ENCODE results near the gene SLC2A11.
"Not testable (repeated sequence)": the region's sequence is repeated elsewhere in the genome, so short reads cannot be mapped to it uniquely, and the experiment has no call there.

SLC2A11 gene

GRCh38 chr22:23847991-23848864 lies 9.4 kb upstream of the SLC2A11 start:
- no peak for DNase-seq

- DNase-seq = peak; percentile 58
Observed at GRCh38 chr22:23849009-23850006, 8.4 kb upstream of the SLC2A11 start.

- DNase-seq = no peak
Observed at GRCh38 chr22:23850136-23850611, 7.5 kb upstream of the SLC2A11 start.

DNA sequence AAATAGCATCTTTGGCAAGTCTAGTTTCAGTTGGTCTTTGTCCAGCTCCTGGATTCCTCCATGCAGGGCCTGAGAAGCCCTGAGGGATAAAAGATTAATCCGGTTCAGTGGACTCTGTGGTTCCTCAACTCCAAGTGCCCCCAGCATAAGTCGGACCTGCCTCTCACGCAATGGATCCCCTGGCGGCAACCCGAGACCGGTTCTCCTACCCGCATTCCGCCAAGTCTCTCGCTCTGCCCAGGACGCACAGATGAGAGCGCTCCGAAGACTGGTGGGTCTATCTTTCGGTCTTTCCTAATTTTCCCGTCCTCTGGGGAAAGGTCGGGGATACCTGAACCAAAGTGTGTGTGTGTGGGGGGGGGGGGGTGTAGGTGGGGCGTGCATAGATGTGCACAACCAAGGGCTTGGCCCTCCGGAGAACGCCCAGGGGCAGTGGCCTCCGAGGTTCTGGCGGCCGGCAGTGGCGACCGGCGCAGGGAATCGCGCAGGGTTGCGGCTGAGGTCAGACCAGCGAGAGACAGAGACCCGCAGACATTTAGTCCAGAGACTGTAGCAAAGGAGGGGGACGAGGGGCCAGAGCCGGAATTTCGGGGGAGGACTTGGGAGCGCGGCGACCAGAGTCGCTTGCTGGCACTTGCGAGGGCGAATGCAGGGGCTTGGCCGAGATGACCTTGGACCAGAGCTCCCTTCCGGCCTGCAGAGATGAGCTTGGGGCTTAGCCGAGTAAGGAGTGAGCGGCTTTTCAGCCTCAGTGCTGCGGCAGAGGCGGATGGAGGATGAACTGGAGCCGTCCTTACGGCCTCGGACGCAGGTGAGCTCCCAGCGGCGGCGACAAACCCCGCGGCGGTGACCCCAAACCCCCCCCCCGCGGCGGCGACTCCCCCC lies 712 bp upstream of the SLC2A11 start:
- DNase-seq = peak; percentile 13

DNA sequence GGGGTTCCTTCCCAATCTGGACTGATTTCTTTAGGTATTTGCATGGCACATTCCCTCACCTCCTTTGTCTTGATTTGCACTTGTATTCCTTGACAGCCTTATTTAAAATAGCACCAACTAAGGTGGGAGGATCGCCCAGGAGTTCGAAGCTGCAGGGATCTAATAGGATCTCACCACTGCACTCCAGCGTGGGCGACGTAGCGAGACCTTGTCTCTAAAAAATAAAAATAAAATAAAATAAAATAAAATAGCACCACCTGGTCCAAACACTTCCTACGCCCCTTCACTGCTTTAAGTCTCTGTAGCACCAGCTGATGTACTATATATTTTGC lies 775 bp downstream of the SLC2A11 start:
- DNase-seq = no peak

GRCh38 chr22:23859201-23859600 lies 1.5 kb downstream of the SLC2A11 start:
- no peak for DNase-seq

GRCh38 chr22:23860187-23860586 lies 2.5 kb downstream of the SLC2A11 start:
- DNase-seq = not testable (repeated sequence)

DNA sequence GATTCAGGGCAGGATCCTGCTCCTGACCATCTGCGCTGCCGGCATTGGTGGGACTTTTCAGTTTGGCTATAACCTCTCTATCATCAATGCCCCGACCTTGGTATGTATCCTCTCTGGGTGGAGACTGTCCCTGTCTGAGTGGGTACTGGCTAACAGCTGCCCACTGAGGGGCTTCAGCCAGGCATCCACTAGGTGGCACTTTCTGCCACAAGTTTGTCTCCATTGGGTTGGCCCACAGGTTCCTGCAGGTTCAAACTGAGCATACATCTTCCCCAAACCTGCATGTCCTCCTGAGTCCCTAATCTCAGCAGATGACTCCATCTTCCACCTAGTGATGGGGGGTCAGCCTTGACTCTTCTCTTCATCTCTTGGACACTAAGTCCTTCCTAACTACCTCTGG lies 4.4 kb downstream of the SLC2A11 start:
- peak; percentile 17 for DNase-seq

DNA sequence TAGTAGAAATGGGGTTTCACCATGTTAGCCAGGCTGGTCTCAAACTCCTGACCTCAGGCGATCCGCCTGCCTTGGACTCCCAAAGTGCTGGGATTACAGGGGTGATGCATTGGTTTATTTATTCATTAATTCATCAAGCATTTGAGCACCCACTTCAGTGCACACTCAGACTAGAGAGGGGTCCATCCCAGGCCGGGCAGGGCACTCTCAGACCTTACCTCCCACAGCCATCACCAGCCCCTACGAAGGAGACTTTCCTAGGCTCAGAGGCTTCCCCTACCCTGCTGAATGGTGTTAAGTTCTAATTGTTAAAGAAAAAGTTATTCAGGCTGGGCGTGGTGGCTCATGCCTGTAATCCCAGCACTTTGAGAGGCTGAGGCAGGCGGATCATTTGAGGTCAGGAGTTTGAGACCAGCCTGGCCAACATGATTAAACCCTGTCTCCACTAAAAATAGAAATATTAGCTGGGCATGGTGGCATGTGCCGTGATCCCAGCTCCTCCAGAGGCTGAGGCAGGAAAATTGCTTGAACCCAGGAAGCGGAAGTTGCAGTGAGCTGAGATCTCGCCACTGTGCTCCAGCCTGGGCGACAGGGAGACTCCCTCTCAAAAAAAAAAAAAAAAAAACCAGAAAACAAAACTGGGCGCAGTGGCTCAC lies 7.0 kb downstream of the SLC2A11 start:
- not testable (repeated sequence) for DNase-seq

DNA sequence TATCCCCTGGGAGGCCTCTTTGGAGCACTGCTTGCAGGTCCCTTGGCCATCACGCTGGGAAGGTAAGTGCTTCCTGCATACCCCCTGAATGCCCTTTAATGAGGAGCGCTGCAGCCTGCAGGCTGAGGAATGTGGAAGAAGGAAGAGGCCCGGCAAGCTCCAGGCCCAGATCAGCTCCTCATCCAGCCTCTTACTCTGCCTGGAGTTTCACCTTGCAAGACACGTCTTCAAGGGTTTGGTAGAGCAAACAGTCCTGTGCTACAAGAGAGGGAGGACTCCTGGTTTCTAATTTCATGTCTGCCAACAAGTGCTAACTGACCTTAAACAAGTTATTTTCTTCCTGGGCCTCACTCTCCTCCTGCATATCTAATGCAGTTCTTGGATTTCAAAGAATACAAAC lies 10.9 kb downstream of the SLC2A11 start:
- DNase-seq = no peak

GRCh38 chr22:23874871-23875270 lies 17.2 kb downstream of the SLC2A11 start:
- no peak for DNase-seq

- no peak for DNase-seq
Observed at GRCh38 chr22:23875801-23876200, 18.1 kb downstream of the SLC2A11 start.

DNA sequence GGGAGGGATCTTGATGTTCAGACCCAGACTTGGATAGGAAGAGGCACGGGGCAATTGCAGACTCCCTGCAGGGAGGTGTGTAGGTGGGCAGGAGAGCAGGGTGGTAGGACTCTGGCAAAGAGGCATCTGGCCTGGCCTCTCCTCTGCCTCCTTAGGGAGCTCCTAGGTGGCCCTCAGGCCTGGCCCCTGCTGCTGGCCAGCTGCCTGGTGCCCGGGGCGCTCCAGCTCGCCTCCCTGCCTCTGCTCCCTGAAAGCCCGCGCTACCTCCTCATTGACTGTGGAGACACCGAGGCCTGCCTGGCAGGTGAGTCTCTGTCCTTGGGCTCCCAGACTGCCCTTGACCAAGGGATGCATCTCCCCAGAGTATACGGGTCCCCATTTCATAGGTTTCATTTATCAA lies 19.9 kb downstream of the SLC2A11 start:
- DNase-seq = no peak

DNA sequence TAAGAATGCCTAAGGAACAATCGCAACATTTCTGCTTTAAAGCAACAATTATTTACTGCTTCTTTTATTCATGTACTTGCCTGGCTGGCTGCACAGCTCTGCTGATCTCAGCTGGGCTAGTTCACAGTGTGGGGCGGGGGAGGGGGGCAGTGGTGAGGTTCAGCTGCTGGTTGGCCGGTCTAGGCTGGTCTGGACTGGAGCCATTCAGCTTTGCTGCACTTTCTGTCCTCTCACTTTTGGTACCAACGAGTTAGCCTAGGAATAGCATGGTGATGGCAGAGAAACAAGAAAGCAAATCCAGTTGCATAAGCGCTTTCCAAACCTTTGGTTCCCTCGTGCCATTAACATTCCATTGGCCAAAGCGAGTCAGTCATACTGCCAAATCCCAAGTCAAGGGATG lies 20.5 kb downstream of the SLC2A11 start:
- DNase-seq = no peak

DNA sequence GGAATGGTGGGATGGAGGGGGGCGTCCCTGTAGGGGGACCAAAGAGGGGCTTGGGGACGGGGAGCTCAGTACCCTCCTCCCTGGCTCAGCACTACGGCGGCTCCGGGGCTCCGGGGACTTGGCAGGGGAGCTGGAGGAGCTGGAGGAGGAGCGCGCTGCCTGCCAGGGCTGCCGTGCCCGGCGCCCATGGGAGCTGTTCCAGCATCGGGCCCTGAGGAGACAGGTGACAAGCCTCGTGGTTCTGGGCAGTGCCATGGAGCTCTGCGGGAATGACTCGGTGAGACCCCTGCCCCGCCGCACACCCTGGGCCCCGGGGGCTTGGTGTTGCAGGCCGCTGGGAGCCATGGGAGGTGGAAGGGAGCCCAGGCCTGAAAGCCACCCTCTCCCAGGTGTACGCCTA lies 24.7 kb downstream of the SLC2A11 start:
- DNase-seq = no peak

DNA sequence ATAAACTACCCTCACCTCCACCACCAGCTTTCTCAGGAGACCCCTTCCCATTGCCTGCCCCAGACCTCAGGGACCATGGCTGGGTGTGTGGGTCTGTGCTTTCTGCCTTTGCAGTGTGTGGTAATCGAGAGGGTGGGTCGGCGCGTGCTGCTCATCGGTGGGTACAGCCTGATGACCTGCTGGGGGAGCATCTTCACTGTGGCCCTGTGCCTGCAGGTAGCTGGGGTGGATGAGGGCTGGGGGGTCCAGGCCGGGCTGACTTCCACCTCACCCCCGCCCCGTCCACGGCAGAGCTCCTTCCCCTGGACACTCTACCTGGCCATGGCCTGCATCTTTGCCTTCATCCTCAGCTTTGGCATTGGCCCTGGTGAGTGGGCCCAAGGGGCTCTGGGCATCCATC lies 26.0 kb downstream of the SLC2A11 start:
- DNase-seq = no peak

DNA sequence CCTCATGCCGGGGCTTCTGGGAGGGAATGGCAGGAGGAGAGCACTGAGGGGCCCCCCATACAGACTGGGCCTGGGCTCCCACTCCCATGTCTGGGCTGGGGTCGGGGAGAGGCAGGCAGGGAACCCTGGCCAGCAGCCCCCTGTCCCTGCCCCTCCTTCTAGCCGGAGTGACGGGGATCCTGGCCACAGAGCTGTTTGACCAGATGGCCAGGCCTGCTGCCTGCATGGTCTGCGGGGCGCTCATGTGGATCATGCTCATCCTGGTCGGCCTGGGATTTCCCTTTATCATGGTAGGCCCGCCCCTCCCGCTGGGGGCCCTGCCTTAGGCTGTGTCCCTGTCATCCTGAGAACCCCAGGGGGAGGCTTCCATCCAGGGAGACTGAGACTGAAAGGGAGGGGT lies 26.5 kb downstream of the SLC2A11 start:
- DNase-seq = no peak

DNA sequence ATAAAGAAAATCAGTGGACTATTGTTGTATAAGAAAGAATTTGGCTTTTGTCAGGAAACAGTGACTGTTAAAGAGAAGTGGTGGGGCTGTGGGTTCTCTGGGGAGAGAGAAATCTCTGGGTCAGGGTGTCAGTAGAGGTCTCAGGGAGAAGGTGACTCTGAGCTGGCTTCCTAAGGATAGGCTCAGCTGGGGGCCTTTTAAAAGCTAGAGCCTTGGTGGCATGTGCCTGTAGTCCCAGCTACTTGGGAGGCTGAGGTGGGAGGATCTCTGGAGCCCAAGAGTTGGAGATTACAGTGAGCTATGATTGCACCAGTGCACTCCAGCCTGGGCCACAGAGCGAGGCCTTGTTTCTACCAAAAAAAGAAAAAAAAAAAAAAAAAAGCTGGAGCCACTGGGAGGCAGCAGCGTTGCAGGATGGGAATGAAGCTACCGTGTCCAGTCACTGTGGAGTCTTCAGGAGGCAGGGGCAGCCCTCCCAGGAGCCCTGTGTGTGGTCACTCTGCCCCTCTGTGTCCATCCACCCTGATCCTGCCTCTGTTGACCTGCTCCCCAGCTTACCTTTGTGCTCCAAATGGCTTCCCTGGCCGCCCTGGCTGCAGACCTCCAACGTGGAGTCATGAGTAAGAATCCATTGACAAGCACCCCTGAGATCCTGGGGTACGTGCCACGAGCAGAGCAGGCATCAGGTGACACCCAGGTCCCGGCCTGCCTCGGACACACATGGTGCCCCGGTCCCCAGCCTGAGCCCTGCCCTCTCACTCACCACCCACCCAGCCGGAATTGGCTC lies 31.1 kb downstream of the SLC2A11 start:
- no peak for DNase-seq

DNA sequence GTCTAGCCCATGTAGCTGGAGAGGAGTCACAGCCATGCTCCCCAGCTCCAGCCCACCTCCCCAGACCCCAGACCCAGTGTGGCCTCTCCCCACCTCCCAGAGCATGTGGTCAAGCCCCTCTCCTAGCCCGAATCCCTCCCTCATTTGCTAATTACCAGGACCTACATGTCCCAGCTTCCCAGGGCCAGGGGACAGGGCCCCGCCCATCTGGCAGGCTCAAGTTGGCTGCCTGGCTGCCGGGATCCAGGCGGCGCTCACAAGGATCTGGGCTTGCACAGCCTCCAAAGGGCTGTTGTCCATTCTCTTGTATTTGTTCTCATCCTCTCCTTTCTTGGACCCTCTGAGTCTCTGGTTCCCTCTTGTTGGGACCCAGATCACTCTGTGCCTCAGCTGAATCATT lies 31.9 kb downstream of the SLC2A11 start:
- no peak for DNase-seq

GRCh38 chr22:23891726-23892125 lies 34.1 kb downstream of the SLC2A11 start:
- DNase-seq = no peak

GRCh38 chr22:23892130-23892529 lies 34.5 kb downstream of the SLC2A11 start:
- DNase-seq = no peak
